Parathyroid adenoma (tissue), 2 donors: Measurements from ENCODE around the gene PCYOX1L.

Source experiments
- H2AFZ ChIP-seq: fragments of 300-600 bp; sonication (generic); one replicate; pipeline ENCODE4 v1.7.0; 2017; ENCODE audit warnings: antibody characterized with exemption, mild to moderate bottlenecking
- H3K27ac ChIP-seq: fragments of 300-600 bp; sonication (generic); one replicate; pipeline ENCODE4 v1.7.0; 2017
- H3K27me3 ChIP-seq: fragments of 300-600 bp; sonication (generic); one replicate; pipeline ENCODE4 v1.7.0; 2017; ENCODE audit warnings: low read length; ENCODE audit not compliant: control insufficient read depth, insufficient read depth
- H3K36me3 ChIP-seq: fragments of 300-600 bp; sonication (generic); one replicate; pipeline ENCODE4 v1.7.0; 2017; ENCODE audit warnings: low read length; ENCODE audit not compliant: control insufficient read depth, insufficient read depth
- H3K4me1 ChIP-seq: fragments of 300-600 bp; sonication (generic); one replicate; pipeline ENCODE4 v1.7.0; 2017; ENCODE audit warnings: control low read depth
- H3K4me2 ChIP-seq: fragments of 300-600 bp; sonication (generic); one replicate; pipeline ENCODE4 v1.7.0; 2017; ENCODE audit warnings: low read length
- H3K4me3 ChIP-seq: fragments of 300-600 bp; sonication (generic); one replicate; pipeline ENCODE4 v1.7.0; 2017; ENCODE audit warnings: low read depth, low read length
- H3K79me2 ChIP-seq: fragments of 300-600 bp; sonication (generic); one replicate; pipeline ENCODE4 v1.7.0; 2017; ENCODE audit warnings: control low read depth
- H3K9ac ChIP-seq: fragments of 300-600 bp; sonication (generic); one replicate; pipeline ENCODE4 v1.7.0; 2017; ENCODE audit warnings: mild to moderate bottlenecking
- H3K9me3 ChIP-seq: fragments of 300-600 bp; sonication (generic); one replicate; pipeline ENCODE4 v1.7.0; 2017; ENCODE audit warnings: low read length; ENCODE audit not compliant: control insufficient read depth
- TF ChIP-seq, protein P1 (sequence below): fragments of 300-600 bp; sonication (generic); IDR thresholded peaks from one replicate; pipeline ENCODE4 v1.7.0; 2017; ENCODE audit warnings: antibody characterized with exemption, mild to moderate bottlenecking
- donor health status: primary hyperparathyroidism.

PCYOX1L gene

DNA sequence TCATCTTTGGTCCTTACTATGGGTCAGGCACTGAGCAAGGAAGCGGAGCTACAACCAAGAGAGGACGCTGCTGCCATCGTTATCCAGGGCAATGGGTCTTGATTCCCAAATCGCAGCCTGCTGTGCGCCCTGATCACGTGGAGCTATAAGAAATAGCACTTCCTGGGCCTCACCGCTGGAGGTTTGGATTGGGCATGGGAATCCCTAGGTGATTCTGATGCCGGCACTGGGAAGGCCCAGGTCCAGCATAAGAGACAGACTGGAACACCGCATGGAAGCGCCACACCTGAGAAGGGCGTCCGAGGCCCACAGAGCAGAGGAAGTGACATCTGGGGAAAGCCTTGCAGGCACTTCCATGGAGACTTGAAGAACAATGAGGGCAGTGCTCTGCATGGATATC lies 18.3 kb downstream of the PCYOX1L start:
- no peak overlapping the region for H3K4me3 ChIP-seq

DNA sequence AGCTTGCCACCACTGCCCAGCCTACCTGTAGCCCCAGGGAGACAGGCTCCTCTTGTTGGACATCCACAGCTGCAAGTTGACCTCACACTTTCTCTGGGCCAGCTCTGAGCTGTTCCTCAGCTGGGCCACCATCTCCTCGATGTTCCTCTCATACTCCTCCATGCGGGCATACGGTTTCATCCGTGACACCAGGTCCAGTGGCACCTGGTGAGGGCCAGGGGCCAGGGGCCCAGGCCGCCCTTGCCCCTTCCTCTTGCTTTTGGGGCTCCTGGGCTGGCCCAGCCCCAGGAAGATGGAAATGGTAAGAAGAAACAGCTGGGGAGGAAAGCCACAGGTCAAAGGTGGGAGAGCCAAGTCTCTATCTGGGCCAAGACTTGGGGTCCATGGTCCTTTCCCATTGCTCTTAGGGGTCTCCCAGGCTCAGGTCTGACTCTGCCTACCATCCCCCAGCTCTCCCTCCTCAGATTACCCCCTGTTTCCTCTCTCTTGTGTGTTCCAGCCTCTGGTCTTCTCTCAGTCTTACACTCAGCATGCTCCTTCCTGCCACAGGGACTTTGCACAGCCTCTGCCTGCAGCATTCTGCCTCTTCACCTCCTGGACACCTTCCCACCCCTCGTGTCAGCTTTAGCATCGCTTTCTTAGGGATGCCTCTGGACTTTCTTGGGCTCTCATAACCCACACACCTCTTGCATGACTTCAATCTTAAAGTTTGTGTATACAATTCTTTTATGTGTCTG lies 19.0 kb downstream of the PCYOX1L start:
- H3K4me1 ChIP-seq = no peaks in the 10 kb centered on the region
- no peaks in the 10 kb centered on the region for H3K9me3 ChIP-seq
- H3K4me3 ChIP-seq = no peak overlapping the region
- no peak overlapping the region for H3K4me2 ChIP-seq
- TF ChIP-seq, protein P1, sequence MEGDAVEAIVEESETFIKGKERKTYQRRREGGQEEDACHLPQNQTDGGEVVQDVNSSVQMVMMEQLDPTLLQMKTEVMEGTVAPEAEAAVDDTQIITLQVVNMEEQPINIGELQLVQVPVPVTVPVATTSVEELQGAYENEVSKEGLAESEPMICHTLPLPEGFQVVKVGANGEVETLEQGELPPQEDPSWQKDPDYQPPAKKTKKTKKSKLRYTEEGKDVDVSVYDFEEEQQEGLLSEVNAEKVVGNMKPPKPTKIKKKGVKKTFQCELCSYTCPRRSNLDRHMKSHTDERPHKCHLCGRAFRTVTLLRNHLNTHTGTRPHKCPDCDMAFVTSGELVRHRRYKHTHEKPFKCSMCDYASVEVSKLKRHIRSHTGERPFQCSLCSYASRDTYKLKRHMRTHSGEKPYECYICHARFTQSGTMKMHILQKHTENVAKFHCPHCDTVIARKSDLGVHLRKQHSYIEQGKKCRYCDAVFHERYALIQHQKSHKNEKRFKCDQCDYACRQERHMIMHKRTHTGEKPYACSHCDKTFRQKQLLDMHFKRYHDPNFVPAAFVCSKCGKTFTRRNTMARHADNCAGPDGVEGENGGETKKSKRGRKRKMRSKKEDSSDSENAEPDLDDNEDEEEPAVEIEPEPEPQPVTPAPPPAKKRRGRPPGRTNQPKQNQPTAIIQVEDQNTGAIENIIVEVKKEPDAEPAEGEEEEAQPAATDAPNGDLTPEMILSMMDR = no peak
- H3K27me3 ChIP-seq = no peaks in the 10 kb centered on the region
- H3K79me2 ChIP-seq = no peaks in the 10 kb centered on the region
- no peaks in the 10 kb centered on the region for H3K36me3 ChIP-seq
- H3K9ac ChIP-seq = no peak overlapping the region
- H3K27ac ChIP-seq = no peak overlapping the region
- no peak overlapping the region for H2AFZ ChIP-seq

More for the DNA sequence above, 18.3 kb downstream of the PCYOX1L start:
- Histone ChIP-seq H3K9ac (no peak overlapping the region), H3K27me3 (no peaks in the 10 kb centered on the region), H3K9me3 (no peaks in the 10 kb centered on the region), H3K4me2 (no peak overlapping the region), H3K36me3 (no peaks in the 10 kb centered on the region), H3K27ac (no peak overlapping the region), H3K79me2 (no peaks in the 10 kb centered on the region), H2AFZ (no peak overlapping the region), H3K4me1 (peaks cover 5% of the 10 kb centered on the region)
- TF ChIP-seq, protein P1 = no peak

DNA sequence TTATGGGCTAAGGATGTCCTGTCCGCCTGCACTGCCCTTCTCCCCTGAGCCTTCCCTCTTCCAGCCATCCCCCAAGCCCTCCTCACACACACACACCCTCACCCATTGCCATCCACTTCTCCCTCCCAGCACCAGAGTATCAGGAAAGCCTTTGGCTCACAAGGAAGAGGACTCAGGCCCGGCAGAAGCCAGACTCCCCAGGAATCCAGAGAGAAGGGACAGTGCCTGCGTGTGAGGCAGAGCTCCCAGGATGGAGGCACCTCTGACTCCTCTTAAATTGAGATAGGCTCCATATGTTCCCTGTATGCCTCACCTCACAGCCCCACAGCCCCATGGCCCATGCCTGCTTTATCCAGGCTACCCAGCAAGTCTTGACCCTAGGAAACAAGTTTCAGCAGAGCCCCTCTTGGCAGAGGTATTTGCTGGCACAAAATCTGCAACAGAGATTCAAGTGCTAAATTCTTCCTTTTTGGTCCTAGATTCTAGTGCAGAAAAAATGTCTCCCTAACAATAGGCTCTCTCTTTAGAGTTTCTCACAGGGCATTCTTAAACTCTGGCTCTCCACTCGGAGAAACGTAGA lies 20.5 kb downstream of the PCYOX1L start:
- Histone ChIP-seq H3K4me3 (no peak overlapping the region), H3K4me1 (no peaks in the 10 kb centered on the region), H3K9ac (no peak overlapping the region), H3K9me3 (no peaks in the 10 kb centered on the region), H3K27me3 (no peaks in the 10 kb centered on the region), H3K79me2 (no peaks in the 10 kb centered on the region), H3K36me3 (no peaks in the 10 kb centered on the region), H3K4me2 (no peak overlapping the region), H2AFZ (no peak overlapping the region), H3K27ac (no peak overlapping the region)
- TF ChIP-seq, protein P1 = no peak

DNA sequence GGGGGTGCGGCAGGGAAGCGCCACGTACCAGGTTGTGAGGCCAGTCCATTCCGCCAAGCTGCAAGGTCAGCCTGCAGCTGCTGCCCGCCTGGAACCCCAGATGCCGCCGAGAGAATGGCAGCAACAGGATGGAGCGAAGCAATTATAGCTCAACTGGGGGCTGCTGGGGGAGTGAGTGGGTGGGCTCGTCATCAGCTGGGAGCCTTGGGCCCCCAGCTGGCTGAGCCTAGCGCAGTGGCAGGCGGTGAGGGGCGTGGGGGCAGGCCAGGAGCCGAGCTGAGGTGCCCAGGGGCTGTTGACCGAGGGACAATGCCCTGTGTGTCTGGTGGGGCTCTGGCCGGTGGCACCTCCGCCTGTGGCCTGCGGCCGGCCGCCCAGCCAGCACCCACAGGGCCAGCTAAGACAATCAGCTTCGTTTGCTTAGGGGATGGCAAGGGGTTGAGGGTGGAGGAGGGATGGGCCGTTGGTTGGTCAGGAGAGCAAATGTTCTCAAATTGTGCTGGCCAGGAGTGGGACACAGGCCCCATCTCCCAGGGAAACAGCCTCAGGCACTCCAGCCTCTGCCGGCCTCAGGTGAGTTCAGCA lies 21.4 kb downstream of the PCYOX1L start, which contains the start of gene IL17B:
IL17B (minus strand) TSS at position 116 of the 585 bp plus-strand sequence; CDS start at position 49, 67 bp downstream.
- H2AFZ ChIP-seq = no peak within 1 kb of the TSS
- H3K4me3 ChIP-seq = no peak within 1 kb of the TSS
- H3K79me2 ChIP-seq = no peaks in the 10 kb centered on the region
- H3K4me1 ChIP-seq = no peaks in the 10 kb centered on the region
- H3K4me2 ChIP-seq = no peak within 1 kb of the TSS
- no peaks in the 10 kb centered on the region for H3K36me3 ChIP-seq
- H3K27me3 ChIP-seq = no peaks in the 10 kb centered on the region
- TF ChIP-seq, protein P1 = no peak
- no peak within 1 kb of the TSS for H3K27ac ChIP-seq
- H3K9me3 ChIP-seq = no peaks in the 10 kb centered on the region
- H3K9ac ChIP-seq = no peak within 1 kb of the TSS
